GM11168 (cell line): Measurements from ENCODE around the gene MPG.

Experiments used
- in situ Hi-C: fragments of 300-500 bp; cut with MboI; formaldehyde crosslinking; loops from one replicate; pipeline ENCODE4 v1.12.0; 2022; ENCODE audit warnings: low sequenced_read_pairs; ENCODE audit not compliant: unreplicated experiment

MPG gene

DNA sequence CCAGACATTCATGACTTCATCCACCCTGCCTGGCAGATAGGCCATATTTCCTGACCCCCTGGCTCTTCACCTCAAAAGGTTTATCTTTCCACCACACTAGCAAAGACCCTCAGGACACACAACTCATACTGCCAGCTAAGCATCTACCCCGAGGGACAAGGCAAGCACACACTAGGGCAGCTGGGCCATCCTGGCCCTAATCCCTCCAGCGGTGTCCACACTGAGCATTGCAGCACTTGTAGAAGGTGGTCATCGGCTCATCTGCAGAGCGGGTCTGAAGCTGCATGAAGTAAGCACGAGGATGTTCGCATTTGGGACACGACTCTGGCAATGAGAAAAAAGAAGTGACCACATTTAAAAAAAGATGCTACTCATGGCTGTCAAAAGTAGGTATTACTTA lies 30.8 kb upstream of the MPG start:
- in situ Hi-C loops: no loop called here

DNA sequence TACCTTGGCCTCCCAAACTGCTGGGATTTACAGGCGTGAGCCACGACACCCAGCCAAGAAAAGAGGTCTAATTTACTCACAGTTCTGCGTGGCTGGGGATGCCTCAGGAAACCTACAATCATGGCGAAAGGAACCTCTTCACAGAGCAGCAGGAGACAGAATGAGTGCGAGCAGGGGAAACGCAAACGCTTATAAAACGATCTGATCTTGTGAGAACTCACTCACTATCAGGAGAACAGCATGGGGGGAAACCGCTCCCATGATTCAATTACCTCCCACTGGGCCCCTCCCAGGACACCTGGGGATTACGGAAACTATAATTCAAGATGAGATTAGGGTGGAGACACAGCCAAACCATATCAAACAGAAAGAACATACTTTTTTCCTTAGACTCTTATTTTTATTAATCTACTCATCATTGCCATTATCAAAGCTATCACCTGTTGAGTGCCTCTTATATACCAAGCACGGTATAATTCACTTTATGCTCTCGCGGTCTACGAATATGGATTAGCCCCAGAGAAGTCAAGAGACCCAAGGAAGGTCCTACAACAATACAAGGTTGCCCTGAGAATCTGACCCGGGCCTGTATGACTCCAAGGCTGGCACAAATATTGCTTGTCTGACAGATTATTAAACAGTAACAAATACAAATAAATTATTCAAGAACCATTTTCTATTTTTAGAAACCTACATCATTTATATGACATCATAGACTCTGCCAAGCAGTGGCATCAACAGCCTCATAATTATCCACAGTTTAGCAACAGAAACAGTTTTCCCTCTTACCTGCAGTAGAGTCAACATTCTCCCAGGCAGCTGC lies 27.0 kb upstream of the MPG start:
- in situ Hi-C loops: no loop called here

DNA sequence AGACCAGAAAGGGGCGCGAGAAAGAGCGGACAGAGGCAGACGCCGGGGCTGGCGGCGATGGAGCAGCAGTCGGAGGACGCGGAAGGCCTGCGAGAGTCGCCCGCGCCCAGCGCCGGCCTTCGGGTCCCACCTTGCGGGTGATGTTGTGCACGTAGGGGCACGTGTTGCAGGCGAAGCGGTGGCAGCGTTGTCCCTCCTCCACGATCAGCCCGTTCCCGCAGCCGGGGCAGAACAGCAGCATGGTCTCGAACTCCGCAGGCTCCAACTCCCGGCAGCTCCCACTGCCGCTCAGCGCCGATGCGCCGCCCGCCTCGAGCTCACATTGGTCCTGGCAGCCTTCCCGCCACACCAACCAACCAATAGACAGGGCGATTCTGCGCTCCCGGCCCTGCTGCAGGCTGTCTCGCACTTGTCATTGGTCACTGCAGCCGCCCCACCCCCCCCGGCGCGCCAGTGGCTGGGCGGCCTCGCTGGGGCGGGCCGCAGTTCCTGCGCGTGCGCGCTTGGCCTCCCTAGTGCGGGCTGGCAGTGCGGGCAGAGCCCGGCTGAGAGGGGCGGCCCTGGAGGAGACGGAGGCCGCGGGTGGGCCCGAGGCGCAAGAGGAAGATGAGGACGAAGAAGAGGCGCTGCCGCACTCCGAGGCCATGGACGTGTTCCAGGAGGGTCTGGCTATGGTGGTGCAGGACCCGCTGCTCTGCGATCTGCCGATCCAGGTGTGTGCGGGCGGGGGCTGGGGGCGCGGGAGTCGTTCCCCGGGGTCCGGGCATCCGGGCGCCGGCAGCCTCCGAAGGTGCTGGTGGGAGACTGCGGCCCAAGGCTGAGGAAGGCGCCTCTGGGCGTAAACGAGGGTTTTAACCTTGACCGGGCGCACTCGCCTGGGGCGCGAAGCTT lies 24.4 kb upstream of the MPG start, which contains the start of the genes POLR3K and SNRNP25:
Gene POLR3K, minus strand, starts transcription at position 263 of the 891 bp plus-strand sequence. Its CDS starts 22 bp downstream, at position 241.
Gene SNRNP25, plus strand, starts transcription at position 483 of the 891 bp plus-strand sequence. Its CDS starts 189 bp downstream, at position 672.
- in situ Hi-C loops: no loop called here

DNA sequence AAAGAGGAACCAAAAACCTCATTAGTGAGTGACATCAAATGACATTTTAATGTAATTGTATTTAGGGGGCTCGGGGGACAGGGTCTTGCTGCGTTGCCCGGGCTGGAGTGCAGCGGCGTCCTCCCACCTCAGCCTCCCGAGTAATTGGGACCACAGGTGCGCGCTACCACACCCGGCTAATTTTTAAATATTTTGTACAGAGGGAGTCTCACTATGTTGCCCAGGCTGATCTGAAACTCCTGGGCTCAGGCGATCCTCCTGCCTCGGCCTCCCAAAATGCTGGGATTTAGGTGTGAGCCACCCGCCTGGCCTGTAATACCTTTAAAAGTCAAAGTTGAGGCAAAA lies 23.8 kb upstream of the MPG start:
- in situ Hi-C loops: no loop called here

DNA sequence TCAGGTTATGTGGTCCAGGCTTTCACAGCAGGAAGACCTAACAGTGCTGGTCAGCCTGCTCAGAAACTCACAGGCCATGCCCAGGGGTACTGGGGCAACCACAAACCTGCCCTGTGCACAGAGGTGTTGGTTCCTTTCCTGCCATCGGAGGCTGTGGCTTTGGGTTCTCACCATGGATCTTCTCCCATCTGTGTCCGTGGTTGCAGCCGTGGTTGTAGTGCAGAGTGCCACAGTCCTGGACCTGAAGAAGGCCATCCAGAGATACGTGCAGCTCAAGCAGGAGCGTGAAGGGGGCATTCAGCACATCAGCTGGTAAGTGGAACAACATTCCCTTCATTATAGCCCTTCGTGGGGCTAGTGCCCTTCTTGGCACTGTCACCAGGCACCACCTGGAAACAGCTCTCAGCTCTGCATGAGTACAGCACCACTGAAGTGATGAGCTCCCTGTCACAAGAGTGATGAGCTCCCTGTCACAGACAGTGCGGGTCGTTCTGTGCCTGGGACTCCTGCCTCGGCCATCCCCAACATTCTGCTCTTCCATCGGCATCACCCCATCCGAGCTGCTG lies 22.4 kb upstream of the MPG start:
- in situ Hi-C loops: no loop called here

DNA sequence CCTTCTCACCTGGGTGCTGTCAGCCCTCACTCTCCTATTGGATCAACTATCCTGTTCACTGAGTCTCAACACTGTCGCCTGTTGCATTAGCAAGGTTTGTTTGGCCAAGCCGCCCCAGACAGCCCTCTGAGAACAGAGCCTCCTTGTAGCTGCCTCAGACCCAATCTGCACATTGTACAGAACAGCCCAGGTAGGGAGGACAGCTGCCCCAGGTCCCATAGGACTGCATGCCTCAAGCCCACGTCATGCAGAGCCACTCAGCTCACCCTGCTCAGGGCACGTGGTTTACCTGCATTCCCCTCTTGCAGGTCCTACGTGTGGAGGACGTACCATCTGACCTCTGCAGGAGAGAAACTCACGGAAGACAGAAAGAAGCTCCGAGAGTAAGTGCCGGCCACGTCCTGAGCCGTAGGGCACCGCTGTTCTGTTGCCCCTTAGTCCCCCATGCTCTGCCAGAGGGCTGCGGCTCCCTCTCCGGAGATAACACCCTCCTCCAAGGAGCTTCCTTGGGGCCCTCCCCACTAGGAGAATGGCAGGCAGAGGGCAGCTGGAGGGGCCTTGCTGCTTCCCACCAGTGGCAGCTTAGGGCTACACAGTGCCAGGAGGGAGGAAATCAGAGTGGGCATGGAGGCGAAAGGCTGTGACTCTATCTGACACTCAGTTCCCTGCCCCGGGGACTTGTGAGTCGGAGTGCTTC lies 21.6 kb upstream of the MPG start:
- in situ Hi-C loops: no loop called here

DNA sequence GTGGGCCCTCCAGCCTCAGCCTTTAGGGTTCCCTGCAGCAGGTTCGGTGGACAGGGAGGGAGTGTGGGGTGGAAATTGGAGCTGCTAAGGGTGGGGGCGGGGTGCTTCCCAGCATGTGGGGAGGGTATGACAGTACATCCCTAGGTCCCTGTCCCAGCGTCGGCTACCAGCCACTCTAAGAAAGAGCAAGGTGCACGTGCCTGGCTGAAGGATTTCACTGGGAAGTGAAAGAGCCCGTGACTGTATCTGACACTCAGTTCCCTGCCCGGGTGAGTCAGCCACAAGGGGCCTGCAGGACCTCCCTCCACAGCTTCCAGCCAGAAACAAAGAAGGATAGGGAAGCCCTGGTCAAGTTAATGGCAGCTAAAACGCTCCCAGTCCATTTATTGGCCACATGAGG lies 20.3 kb upstream of the MPG start:
- in situ Hi-C loops: no loop called here

DNA sequence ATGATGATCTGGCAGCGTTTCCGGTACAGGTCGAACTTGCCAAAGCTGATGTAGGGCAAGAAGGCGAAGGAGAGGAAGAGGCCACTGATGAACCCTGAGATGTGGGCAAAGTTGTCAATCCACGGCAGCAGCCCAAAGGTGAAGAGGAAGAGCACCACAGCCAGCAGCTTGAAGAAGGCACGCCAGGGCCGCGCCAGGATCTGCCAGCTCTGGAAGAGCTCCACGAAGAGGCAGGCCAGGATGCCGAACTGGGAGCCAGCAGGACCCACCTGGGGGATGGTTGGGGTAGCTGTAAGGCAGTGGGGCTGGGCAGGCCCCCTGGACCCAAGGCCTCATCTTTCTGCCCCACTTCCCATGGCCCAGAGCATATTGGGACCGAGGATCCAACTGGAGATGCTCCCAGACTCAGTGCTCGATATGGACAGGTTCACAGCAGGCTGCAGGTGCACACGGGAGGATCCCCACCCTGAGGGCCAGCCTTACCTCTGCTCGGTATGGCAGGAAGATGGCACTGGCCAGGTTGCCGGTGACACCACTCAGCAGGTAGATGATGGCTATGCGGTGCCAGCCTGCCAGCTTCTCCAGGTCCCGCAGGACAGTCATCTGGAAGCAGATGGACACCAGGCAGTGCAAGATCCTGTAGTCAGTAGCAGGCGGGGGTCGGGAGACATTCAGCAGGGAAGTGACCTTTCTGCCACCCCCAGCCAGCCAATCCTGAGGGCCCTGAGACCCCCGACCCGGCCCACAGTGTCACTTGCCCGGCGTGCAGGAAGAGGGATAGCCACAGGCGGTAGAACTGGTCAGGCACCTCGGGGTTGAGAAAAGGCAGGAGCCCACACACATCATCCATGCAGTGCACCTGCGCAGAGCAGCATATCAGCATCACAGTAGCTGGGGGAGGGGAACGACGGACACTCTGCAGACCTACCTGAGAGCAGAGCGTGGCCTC lies 19.3 kb upstream of the MPG start:
- in situ Hi-C loops: no loop called here

DNA sequence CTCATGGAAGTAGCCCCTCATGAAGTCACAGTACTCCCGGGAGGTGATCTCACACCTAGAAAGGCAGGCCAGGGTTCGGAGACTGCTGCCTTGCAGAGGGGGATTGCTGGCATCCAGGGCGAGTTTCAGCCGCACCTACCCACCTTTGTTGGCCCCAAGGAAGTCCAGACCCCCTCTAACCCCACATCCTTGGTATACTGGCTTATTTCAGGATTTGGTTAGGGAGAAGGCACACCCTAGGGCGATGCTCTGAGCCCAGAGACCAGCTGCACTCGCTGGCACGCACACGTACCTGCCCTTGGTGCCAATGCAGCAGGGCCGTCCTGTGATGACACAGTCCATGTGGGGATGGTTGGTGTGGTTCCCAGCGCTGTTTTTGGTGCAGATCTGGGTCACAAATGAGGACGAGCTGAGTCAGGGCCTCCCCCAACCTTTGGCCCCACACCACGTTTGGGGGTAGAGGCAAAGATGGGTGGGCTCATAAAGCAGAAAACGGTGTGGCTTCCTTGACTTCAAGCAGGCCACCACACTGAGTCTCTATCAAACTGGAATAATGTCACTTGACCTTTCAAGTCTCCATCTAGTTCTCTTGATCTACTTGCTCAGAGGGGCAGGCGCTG lies 18.5 kb upstream of the MPG start:
- in situ Hi-C loops: no loop called here

DNA sequence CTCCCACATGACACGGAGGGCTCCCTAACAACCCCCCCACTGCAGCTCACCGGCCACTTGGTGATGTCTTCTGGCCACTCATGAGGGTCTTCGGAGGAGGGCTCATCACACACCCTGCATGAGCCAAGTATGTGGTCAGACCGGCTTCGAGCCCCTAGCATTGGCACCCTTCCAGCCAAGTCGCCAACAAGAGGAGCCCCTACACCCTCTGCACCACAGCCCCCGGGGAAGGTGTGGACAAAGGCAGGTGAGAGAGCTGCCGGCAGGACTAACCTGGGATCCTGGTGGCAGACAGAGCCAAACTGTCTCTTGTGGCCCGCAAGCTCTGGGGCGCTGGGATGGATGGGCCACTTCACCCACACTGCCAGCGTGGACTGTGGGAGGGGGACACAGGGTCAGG lies 17.9 kb upstream of the MPG start:
- in situ Hi-C loops: no loop called here

DNA sequence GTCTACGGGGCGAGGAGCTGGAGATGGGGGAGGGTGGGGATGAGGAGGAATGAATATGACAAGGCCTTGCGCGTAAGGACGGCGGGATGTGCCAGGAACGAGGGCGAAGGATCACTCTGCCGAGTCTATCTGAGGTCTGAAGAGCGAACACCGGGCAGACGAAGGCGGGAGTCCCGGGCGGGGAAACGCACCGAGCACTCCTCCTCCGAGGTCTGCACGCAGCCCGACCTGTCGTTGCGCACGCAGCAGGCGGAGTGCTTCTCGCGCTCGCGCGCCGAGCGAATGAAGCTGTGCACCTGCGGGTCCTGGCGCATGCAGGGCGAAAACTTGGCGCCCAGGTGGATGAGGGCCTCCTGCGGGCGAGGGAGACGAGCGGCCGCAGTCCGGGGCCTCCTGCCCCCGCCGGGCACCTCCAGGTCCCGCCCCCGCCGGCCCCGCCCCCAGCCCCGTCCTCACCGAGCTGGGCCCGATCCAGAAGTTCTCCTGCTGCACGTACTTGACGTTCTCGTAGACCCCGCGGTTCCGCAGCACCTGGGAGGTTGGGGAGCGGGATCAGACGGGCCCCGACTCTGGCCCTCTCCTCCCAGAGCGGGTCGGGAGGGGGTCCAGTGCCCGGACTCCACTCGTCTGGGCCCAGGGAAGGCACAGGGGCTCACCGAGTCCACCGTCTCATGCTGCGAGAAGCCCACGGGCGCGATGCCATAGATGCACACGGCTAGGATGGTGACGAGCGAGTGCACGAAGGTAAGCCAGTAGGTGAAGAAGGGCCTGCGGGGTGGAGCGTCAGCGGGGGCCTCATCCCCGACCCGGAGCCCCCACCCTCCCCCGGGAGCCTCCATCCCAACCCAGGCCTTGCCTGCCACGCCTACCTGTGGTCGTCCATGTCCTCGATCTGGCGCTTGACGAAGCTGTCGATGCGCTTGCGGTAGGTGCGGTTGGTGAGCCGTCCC lies 16.8 kb upstream of the MPG start:
- in situ Hi-C loops: no loop called here

DNA sequence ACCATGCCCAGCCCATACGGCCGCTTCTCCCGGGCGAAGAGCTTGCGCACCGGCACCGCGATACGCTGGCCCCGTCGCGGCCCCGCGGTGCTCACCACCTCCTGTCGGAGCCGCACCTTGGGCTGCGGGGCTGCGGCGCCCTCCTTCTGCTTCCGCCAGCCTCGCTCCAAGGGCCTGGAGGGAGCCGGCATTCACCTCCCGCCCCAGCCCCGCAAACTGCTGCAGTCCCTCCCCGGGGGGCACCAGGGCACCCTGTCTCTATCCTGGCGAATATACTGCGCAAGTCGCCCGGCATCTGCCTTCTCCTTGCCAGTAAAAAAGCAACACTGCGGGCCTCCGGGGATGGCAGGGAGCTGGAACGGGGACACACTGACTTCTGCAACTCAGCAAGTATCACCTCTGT lies 16.1 kb upstream of the MPG start:
- in situ Hi-C loops: no loop called here

DNA sequence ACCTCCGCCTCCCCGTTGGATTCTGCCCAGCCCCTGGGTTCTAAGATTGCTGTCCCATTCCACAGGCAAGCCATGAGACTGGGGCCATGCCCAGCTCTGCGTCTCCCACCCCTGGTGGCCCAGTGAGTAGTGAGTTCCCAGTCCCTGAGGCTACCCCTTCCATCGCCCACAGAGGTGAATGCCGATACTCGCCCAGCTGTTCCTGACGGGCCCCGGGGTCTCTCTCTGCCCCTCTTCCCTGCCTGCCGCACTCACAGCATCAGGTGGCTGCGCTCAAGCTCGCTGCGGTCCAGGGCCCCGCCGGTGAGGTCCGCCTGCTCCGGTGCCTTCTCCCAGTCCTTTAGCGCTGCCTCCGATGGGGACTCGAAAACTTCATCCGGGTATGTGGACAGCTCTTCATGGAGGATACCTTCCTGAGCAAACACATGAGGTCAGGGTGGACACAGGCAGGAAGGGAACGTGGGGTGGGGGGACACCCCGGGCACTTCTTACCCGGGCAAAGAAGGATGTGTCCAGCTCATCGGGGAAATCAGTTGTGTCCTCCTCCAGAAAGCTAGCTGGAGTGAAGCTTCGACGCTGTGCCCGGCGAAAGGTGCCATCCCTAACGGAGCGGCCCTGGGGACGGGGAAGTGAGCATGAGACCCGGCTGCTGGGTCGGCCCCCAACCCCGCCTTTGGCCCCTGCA lies 15.6 kb upstream of the MPG start:
- in situ Hi-C loops: no loop called here

DNA sequence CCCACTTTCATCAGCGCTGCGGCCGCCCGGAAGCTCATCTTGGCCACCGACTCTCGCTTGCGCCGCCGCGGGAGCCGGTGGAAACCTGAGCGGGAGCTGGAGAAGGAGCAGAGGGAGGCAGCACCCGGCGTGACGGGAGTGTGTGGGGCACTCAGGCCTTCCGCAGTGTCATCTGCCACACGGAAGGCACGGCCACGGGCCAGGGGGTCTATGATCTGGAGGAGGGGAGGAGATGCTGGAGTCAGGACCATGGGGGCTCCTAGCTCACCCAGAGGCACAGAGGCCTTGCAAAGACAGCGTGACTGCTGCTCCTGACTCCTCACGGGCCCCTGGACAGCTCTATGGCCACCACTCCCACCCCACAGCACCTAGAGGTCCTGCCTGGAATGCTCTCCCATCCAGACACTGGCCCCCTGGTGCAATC lies 15.0 kb upstream of the MPG start:
- in situ Hi-C loops: no loop called here

DNA sequence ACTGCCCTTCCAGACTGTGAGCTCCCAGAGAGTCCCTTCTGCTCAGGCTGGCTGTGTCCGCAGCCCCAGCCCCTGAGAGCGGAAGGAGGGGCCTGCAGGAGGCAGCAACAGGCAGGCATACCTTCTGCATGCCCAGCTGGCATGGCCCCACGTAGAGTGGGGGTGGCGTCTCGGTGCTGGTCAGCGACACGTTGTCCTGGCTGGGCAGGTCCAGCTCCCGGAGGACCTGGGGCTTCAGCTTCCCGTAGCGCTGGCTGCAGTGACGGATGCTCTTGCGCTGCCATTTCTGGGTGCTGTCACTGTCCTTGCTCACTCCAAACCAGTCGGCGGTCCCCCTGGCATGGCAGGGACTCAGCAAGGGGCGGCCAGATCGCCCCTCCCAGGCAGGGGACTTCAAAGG lies 14.6 kb upstream of the MPG start:
- in situ Hi-C loops: no loop called here

DNA sequence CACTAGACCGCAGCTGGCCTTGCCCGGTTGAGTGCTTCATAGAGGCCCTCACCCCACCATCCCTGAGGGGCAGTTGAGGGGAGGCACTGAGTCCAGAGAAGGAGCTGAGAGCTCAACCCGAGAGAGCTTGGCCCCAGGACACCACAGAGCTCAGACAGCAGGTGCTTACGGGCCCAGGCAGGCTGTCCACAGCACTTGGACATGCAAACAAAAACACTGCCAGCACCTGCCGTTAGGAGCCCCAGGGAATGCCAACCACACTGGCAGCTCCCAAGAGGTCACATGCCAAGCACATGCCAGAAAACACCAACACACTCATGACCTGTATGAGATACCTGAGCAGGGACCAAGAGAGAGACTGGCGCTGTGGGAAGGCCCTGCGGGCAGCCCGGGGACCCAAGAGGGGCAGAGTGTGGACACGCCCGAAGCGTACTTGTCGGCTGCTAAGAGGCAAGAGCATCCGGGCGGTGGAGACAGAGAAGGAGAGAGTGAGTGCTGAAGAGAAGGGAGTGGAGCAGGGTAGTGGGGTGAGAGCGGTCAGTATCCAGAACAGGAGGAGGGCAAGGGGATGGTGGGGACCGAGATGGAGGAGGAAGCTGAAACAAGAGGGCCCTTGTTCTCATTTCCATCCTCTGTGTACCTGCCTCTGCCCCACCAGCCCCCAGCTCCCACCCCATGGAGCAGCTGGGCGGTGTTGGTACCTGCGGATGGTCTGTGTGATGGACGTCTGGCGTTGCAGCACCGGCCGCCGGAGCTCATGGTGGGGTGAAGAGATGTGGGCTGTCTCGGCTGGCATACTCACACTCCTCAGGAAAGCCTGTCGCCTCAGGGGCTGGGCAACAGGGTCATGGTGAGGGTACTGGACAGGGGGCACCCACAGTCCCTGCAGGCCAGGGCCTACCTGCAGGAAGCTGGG lies 13.8 kb upstream of the MPG start:
- in situ Hi-C loops: no loop called here
